ENCODE data around the gene ELL2. TPM values are rescaled to one million over a fixed set of nuclear protein-coding genes. Genes with fewer than 3 reads are reported as not detected.

ELL2 gene
- total RNA-seq, 1 donor from 2014 or later: 14.2 TPM

DNA sequence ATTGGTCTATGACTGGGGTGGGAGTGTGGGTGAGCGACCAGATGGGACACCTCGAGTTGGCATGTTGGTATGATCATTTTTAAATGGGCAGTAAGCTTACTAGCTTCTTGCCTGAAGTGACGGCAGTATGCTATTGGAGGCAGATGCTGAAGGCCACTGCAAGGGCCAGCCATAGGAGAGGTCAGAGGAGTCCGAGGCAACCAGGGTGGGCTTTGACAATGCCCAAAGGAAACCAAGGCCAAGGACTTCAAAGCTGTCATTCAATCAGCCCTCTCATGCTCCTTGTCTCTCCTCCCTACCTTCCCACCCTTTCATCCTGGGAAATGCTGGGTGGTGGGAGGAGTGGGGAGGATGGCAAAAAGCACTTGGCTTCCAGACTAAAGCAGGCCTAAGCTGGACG, 82.0 kb downstream of the ELL2 start:
- H3K4me1 Mint-ChIP-seq: no peaks in the 10 kb centered on the region
- no peak for DNase-seq (ENCODE audit: low spot score)

DNA sequence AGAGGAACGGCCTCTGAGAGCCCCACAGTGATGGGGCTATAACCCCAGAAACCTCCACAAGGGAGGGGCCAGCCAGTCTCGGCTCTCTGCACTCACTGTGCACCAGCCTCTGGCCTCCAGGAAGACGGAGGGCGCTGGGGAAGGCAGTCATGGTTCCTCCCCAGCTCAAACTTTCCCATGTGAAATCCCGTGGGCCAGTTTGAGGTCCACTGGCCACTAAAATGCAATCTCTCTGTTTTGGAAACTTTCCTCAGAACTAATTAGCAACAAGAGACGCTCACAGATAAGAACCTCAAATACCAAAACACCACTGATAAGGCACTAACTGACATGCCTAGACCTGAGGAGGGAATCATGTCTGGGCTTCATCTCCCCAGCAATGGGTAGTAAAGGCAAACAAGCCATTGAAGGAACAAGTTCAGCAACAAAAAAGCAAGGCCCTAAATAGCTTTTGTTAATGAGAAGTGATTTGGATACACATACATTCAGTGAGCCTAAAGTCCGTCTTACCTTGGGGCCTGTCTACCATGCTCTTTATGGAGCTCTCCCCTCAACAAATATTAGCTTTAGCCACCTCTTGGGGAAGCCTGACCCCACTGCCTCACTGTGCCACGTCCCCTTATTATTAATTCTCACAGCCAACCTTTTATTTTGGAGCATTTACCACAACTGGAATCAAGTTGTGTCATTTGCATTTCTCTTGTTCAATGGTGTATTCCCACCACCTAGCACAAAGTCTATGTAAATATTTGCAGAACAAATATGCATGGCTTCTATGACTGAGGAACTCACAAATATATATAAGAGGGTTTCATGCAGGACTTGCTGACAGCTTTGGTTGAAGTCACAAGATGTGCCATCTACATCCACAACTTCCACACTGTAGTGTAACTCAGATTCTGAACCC, 83.0 kb downstream of the ELL2 start:
- Histone ChIP-seq H3K36me3 (no peaks in the 10 kb centered on the region), H3K9me3 (ENCODE audit: low read depth) (no peaks in the 10 kb centered on the region), H3K79me2 (ENCODE audit: low read depth) (no peaks in the 10 kb centered on the region), H3K27me3 (no peaks in the 10 kb centered on the region), H3F3A (ENCODE audit: low read depth) (no peaks in the 10 kb centered on the region), H3K4me2 (no peak overlapping the region), H4K20me1 (ENCODE audit: low read depth) (no peaks in the 10 kb centered on the region), H2AFZ (replicated peaks) (no peak overlapping the region), H3K4me1 (no peaks in the 10 kb centered on the region), H3K9ac (no peak overlapping the region), H3K27ac (no peak overlapping the region), H3K4me3 (no peak overlapping the region)
- DNase-seq (ENCODE audit: low spot score): no peak
- no peak for TF ChIP-seq EZH2phosphoT487 (IDR thresholded peaks at IDR 0.05)
- Mint-ChIP-seq H3K9me3 (peaks cover 5% of the 10 kb centered on the region), H3K36me3 (no peaks in the 10 kb centered on the region), H3K27me3 (ENCODE audit: insufficient read depth, low read depth) (peaks cover under 1% of the 10 kb centered on the region), H3K27ac (no peak overlapping the region), H3K4me1 (no peaks in the 10 kb centered on the region), H3K4me3 (no peak overlapping the region)

More for the DNA sequence above, 82.0 kb downstream of the ELL2 start:
- no peak overlapping the region for H3K27ac ChIP-seq
- no peak overlapping the region for H3K27ac Mint-ChIP-seq
- TF ChIP-seq, protein P1, sequence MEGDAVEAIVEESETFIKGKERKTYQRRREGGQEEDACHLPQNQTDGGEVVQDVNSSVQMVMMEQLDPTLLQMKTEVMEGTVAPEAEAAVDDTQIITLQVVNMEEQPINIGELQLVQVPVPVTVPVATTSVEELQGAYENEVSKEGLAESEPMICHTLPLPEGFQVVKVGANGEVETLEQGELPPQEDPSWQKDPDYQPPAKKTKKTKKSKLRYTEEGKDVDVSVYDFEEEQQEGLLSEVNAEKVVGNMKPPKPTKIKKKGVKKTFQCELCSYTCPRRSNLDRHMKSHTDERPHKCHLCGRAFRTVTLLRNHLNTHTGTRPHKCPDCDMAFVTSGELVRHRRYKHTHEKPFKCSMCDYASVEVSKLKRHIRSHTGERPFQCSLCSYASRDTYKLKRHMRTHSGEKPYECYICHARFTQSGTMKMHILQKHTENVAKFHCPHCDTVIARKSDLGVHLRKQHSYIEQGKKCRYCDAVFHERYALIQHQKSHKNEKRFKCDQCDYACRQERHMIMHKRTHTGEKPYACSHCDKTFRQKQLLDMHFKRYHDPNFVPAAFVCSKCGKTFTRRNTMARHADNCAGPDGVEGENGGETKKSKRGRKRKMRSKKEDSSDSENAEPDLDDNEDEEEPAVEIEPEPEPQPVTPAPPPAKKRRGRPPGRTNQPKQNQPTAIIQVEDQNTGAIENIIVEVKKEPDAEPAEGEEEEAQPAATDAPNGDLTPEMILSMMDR (IDR thresholded peaks at IDR 0.05): no peak
- TF ChIP-seq EZH2phosphoT487 (IDR thresholded peaks at IDR 0.05): no peak
- TF ChIP-seq EZH2 (IDR thresholded peaks at IDR 0.05): no peak
- no peaks in the 10 kb centered on the region for H3K9me3 ChIP-seq (ENCODE audit: low read depth)
- no peaks in the 10 kb centered on the region for H4K20me1 ChIP-seq (ENCODE audit: low read depth)
- H3F3A ChIP-seq (ENCODE audit: low read depth): no peaks in the 10 kb centered on the region
- no peaks in the 10 kb centered on the region for H3K36me3 Mint-ChIP-seq
- H3K9me3 Mint-ChIP-seq: peaks cover 5% of the 10 kb centered on the region
- no peaks in the 10 kb centered on the region for H3K4me1 ChIP-seq
- H3K4me3 ChIP-seq: no peak overlapping the region
- H3K27me3 ChIP-seq: no peaks in the 10 kb centered on the region
- no peak overlapping the region for H3K4me2 ChIP-seq
- H3K36me3 ChIP-seq: no peaks in the 10 kb centered on the region
- H3K79me2 ChIP-seq (ENCODE audit: low read depth): no peaks in the 10 kb centered on the region
- peaks cover 2% of the 10 kb centered on the region for H3K27me3 Mint-ChIP-seq (ENCODE audit: insufficient read depth, low read depth)
- no peak overlapping the region for H3K4me3 Mint-ChIP-seq
- no peak overlapping the region for H3K9ac ChIP-seq
- H2AFZ ChIP-seq (replicated peaks): no peak overlapping the region

DNA sequence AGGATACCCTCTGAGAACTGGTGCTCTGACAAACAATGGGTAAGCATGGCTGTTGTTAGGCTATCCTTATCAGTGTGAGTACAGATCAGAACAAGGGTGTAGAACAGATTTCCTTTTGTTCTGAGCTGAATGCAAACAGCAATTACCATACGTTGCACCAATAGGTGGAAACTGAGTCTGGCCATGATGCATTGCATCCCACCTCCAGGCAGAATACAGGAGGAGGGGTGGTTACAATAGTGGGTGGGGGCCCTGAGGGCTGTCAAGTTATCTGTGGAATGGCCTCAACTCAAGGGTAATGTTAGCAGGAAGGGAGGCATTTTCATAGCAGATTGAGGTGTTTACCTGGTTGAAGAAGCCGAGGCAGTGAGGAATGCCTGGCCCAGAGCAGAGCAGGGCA, 84.9 kb downstream of the ELL2 start:
- no peak overlapping the region for H3K4me3 Mint-ChIP-seq
- peaks cover 5% of the 10 kb centered on the region for H3K9me3 Mint-ChIP-seq
- no peak overlapping the region for H3K27ac Mint-ChIP-seq
- H3K36me3 Mint-ChIP-seq: no peaks in the 10 kb centered on the region
- TF ChIP-seq EZH2 (IDR thresholded peaks at IDR 0.05): no peak
- Histone ChIP-seq H3K36me3 (no peaks in the 10 kb centered on the region), H3K4me3 (no peak overlapping the region), H4K20me1 (ENCODE audit: low read depth) (no peaks in the 10 kb centered on the region), H3K27me3 (no peaks in the 10 kb centered on the region), H3F3A (ENCODE audit: low read depth) (no peaks in the 10 kb centered on the region), H2AFZ (replicated peaks) (peak overlapping the region; percentile 20), H3K27ac (no peak overlapping the region), H3K4me1 (no peaks in the 10 kb centered on the region), H3K9me3 (ENCODE audit: low read depth) (no peaks in the 10 kb centered on the region), H3K79me2 (ENCODE audit: low read depth) (no peaks in the 10 kb centered on the region), H3K9ac (no peak overlapping the region), H3K4me2 (no peak overlapping the region)
- H3K4me1 Mint-ChIP-seq: no peaks in the 10 kb centered on the region
- H3K27me3 Mint-ChIP-seq (ENCODE audit: insufficient read depth, low read depth): no peaks in the 10 kb centered on the region
- DNase-seq (ENCODE audit: low spot score): no peak

DNA sequence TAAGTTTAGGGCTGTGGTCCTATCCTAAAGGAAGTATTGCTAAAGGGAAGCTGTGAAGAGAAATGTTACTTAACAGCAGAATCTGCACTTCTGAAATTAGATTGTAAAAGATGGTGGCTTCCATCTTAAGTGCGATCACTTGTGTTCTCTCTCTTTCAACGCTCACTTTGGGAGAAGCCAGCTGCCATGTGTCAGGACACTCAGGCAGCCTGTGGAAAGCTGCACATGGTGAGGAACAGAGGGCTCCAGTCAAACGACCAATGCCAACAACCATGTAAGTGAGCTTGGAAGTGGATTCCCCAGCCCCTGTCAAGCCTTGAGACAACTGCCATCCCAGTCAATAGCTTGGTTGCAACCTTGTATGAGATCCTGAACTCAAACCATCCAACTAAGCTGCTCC, 87.4 kb downstream of the ELL2 start:
- no peak for DNase-seq (ENCODE audit: low spot score)
- H3K36me3 ChIP-seq: no peaks in the 10 kb centered on the region
- no peak overlapping the region for H3K4me2 ChIP-seq
- H3K79me2 ChIP-seq (ENCODE audit: low read depth): no peaks in the 10 kb centered on the region
- Mint-ChIP-seq H3K27me3 (ENCODE audit: insufficient read depth, low read depth) (no peaks in the 10 kb centered on the region), H3K4me3 (no peak overlapping the region), H3K36me3 (no peaks in the 10 kb centered on the region), H3K9me3 (peaks cover 5% of the 10 kb centered on the region), H3K4me1 (no peaks in the 10 kb centered on the region), H3K27ac (no peak overlapping the region)
- TF ChIP-seq EZH2phosphoT487 (IDR thresholded peaks at IDR 0.05) (no peak), EZH2 (IDR thresholded peaks at IDR 0.05) (no peak)
- TF ChIP-seq, protein P1 (IDR thresholded peaks at IDR 0.05): no peak
- no peaks in the 10 kb centered on the region for H3K27me3 ChIP-seq
- no peaks in the 10 kb centered on the region for H3F3A ChIP-seq (ENCODE audit: low read depth)
- H3K27ac ChIP-seq: no peak overlapping the region
- no peaks in the 10 kb centered on the region for H4K20me1 ChIP-seq (ENCODE audit: low read depth)
- H2AFZ ChIP-seq (replicated peaks): no peak overlapping the region
- H3K4me3 ChIP-seq: no peak overlapping the region
- H3K9me3 ChIP-seq (ENCODE audit: low read depth): no peaks in the 10 kb centered on the region
- no peak overlapping the region for H3K9ac ChIP-seq
- H3K4me1 ChIP-seq: no peaks in the 10 kb centered on the region

Data from neural progenitor cell (in vitro differentiated cells).